GOT3 (cell line): ENCODE measurements around the gene B4GALNT4.
A peak's percentile ranks its signal among the peaks of the same experiment; 100 is the strongest.
"Not testable (repeated sequence)": the region's sequence is repeated elsewhere in the genome, so short reads cannot be mapped to it uniquely, and the experiment has no call there.

Experiments used
- DNase-seq: peaks from one replicate; lab custom pipeline; 2025; ENCODE audit warnings: mixed read lengths; lab: John Stamatoyannopoulos, UW

B4GALNT4 gene

DNA sequence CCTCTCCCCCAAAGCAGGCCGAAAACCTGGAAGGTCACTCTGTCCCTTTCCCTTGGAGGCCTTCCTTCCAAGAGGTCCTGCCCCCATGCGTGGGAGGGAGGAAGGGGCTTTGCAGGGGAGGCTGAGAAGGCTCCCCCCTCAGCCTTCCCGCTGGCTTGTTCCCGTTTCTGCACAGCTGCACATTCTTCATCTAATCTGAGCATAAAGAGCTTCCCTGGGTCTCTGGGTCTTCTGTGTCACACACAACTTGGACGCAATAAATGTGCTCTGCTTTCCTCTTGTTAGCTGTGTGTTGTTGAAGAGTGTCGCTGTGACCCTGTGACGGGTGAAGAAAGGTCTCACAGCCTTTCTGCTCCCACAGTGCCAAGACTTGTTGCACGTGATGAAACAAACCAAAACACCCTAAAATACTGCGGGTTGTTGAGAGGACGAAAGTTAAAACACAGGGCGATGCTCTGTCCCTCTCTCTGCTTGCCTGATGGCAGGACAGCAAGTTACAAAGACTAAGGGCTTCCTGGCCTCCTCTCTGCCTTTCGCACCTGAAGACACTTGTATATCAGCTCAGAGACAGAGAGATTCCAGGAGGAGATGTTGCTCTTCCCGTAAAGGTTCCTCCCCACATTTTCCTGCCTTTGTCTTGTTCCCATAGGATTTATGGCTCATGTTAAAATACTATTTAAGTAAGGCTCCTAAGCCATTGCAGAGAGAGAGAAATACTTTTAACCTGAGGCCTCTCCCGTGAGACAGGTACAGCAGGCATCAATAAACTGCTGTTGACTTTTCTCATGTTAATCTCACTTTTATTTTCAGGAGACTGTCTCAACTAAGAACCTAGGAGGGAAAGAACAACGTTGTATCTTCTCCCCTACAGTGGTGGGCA, 33.3 kb upstream of the B4GALNT4 start:
- no peak for DNase-seq

DNA sequence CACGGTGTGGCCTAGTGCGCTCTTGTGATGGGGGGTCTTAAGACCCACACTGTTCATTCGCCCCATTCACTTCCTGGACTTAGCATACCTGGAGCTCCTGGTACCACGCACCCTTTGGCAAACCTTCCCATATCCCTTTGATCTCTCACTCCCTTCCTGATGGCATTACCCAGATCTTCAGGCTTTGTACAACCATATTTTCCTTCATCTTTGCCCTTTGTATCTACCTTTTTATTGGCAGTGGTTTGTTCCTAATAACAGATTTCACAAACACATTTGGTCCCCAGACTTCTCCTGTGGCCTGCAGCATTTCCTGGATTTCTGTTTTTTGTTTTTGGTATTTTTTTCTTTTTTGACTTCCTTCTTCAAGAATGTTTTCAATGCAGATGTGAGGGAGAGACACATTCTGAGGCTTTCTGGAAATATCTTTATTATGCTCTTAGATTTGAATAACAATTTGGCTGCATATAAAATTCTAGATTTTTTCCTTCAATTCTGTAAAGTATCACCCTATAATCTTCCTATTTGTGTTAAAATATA, 32.6 kb upstream of the B4GALNT4 start:
- DNase-seq = no peak

DNA sequence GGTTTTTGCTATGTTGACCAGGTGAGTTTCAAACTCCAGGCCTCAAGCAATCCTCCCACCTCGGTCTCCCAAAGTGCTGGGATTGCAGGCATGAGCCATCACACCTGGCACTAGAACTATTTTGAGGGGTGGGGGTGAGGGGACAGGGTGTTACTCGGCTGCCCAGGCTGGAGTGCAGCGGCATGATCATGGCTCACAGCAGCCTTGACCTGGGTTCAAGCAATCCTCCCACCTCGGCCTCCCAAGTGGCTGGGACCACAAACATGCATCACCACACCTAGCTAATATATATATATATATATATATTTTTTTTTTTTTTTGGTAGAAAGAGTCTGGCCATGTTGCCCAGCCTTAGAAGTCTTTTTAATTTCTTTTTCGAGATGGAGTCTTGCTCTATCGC, 31.6 kb upstream of the B4GALNT4 start:
- no peak for DNase-seq

DNA sequence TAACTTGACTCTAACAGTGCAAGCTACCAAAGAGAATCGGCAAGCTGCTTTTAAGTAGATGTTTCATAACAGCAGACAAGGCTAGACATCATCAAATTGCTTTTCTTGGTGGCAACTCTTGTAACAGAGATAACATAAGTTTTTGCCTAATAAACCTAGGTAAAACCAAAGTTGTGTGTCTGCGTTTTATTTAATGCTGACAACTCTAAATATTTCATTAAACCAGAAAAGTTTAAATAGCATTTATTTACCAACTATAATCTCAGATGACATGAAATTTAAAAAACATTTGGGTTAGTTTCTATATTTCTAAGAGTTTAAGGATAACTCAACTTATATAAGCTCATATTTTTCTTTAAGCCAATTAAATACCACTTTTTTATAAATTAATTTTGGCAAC, 29.3 kb upstream of the B4GALNT4 start:
- no peak for DNase-seq

DNA sequence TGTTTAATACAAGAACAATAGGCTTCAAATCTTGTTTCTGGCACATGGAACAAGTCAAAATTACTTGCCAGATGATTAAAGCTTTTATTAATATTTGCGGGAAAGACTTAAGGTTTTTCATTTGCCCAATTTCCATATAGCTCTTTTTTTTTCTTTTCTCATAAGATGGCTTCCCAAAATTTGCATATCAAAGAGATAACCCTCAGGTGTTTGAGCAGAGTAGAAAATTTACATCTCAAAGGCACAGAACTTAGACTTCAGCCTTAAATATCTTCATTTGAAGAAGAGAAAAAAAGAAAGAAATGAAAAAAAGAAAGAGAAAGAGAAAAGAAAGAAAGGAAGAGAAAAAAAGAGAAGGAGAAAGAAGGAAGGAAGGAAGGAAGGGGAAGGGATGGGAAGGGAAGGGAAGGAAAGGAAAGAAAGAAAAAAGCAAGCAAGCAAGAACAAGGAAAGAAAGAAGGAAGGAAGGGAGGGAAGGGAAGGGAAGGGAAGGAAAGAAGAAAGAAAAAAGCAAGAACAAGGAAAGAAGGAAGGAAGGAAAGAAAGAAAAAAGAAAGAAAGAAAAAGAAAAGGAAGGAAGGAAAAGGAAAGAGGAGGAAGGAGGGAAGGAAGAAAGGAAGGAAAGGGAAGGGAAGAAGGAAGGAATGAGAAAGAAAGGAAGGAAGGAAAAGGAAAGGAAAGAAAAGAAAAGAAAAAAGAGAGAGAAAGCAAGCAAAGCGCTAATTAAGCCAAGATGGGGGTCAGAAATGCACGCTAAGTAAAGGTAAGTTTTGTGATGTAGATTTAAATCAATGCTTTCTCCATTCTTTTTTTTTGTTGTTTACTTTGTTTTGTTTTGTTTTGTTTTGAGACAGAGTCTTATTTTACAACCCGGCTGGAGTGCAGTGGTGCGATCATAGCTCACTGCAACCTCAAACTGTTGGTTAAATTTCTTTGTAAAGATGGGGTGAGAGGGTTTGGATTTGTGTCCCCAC, 28.5 kb upstream of the B4GALNT4 start:
- no peak for DNase-seq

DNA sequence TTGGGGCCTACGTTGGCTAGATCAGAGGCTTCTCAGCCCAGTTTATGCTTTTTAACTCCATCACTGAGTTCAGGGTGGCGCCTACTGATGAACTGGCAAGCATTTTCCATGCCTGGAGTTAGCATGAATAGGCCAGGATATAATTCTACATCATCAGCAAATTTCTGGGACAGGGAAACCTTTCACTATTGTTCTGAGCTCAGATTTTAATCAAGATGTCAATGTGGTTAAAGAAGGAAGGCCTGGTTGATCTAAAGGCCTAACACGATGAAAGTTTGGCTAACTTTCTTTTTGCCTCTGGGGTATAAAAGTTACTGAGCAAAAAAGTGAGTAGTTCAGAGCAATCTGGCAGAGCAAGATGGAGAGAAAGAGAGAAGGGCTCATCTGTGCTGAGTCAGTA, 27.0 kb upstream of the B4GALNT4 start:
- no peak for DNase-seq

DNA sequence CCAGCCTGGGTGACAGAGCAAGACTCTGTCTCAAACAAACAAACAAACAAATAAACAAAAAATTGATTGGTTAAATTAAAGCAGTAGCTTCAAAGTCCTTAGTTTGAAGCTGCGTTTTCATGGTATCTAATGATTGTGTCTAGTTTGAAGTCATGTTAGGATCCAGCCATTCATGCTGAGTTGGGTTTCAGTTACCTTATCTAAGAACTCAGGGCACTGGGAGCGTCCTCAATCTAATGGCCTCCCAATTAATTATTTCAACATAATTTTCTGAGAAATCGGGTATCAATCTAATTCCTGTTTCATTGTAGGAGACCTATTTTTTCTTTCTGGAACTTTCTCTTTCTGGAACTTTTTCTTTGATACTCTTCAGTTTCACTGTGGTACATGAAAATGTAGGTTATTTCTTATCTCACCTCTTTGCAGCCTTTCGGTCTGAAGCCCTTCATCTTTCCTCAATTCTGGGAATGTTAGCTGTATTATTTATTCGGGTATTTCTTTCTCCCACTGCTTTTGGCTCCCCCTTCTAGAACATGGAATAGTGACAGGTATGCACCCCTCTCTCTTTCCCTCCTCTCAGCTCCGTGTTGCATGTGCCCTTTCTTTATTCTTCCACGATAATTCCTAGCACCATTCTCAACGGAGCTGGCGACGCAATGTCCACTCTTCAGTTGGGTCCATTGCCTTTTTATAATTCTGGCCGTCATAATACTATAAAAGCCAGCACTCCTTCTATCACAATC, 24.3 kb upstream of the B4GALNT4 start:
- DNase-seq = no peak

DNA sequence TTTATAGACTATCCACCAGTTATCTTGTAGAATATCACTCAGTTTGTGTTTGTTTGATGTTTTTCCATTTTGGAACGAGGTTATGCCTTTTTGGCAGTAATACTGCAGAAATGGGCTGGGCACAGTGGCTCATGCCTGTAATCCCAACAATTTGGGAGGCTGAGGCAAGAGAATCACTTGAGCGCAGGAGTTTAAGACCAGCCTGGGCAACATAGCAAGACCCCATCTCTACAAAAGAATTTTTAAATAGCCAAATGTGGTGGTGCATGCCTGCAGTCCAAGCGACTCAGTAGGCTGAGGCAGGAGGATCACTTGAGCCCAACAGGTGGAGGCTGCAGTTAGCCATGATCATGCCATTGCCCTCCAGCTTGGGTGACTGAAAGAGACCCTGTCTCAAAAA, 22.8 kb upstream of the B4GALNT4 start:
- DNase-seq = no peak

DNA sequence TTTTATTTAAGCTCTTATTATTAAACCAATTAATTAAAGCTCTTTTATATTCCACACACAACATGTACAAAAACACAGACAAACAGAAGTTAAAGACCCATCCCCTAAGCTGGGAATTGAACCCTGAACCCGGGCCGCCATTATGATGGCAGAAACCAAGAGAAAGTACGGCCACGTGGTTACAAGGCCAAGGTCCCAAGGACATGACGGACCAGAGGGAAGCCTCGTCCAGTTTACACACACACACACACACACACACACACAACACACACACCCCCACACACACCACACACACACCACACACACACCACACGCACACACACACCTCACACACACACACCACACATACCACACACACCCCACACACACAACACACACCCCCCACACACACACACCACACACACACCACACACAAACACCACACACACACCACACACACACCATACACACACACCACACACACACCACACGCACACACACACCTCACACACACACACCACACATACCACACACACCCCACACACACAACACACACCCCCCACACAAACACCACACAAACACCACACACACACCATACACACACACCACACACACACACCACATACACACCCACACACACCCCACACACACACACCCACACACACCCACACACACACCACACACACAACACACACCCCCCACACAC, 19.9 kb upstream of the B4GALNT4 start:
- DNase-seq = not testable (repeated sequence)

DNA sequence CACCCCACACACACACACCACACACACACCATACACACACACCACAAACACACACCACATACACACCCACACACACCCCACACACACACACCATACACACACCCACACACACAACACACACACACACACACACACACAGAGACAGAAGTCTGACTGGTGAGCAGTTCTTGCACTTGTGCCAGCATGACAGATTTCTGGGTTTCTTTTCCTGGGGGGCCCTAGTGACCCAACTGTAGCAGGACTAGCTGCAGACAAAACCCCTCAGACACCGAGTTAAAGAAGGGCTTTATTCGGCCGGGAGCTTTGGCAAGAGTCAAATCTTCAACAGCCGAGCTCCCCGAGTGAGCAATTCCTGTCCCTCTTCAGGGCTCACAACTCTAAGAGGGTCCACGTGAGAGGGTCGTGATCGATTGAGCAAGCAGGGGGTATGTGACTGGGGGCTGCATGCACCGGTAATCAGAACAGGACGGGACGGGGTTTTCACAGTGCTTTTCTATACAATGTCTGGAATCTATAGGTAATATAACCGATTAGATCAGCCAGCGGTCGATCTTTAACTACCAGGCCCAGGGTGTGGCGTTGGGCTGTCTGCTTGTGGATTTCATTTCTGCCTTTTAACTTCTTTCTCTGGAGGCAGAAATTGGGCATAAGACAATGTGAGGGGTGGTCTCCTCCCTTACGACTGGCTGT, 19.1 kb upstream of the B4GALNT4 start:
- DNase-seq = not testable (repeated sequence)

DNA sequence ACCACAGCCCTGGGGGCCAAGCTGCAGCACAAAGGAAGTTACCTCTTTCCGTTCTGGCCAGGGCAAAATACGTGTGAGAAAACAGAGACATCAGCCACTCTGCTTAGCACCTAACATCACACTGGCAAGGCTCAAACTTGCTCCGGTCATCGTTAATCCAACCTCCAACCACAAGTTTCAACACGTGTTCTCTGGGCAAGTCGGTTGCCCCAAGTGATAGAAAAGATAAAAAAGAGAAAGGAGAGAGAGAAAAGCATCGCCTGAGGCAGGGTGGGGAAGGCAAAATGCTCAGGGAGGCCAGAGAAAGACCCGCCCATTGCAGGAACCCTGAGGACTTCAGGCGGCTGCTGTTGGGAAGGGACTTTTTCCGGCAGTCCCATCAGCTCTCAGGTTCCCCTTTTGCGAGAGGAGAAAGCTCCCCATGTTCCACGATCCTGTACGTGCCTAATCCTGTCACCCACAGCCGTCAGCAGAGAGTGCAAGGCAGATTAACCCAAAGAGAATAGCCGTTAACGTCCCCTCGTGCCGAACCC, 18.5 kb upstream of the B4GALNT4 start:
- DNase-seq = no peak

DNA sequence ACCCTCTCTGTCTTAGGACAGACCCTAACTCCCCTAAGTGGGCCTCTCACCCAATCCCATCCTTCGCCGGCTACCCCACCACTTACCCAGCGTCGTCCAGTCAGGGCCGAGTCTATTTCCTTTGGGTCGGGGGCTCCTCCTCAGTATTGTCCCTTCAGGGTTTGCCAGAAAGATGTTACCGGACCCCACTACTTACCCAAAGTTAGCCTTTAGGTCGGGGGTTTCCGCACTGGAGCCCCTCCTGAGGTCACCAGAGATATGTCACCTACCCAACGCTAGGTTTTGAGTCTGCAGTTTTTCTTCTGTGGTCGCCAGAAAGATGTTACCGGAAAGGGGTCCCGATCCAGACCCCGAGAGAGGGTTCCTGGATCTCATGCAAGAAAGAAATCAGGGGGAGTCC, 17.9 kb upstream of the B4GALNT4 start:
- no peak for DNase-seq

DNA sequence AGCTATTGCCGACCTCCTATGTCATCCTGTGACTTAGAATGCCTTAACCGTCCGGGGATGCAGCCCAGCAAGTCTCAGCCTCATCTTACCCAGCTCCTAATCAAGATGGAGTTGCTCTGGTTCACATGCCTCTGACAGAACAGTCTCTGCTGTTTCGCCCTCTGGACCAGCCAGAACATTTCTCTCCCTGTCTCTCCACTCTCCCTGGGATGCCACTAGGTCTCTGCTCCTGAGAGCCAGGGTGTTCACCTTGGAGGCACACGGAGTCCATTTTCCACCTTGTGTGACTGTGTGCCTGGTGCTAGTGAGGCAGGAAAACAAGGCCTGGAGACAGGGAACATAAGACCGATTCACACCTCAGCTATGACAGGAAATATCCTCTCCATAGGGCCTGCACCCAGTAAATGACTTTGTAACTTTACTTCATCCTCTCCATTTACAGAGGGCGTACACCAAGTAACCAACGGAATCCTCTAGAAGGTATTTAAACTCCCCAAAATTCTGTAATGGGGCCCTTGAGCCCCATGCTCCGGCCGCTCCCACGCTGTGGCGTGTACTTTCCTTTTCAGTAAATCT, 16.8 kb upstream of the B4GALNT4 start:
- no peak for DNase-seq

DNA sequence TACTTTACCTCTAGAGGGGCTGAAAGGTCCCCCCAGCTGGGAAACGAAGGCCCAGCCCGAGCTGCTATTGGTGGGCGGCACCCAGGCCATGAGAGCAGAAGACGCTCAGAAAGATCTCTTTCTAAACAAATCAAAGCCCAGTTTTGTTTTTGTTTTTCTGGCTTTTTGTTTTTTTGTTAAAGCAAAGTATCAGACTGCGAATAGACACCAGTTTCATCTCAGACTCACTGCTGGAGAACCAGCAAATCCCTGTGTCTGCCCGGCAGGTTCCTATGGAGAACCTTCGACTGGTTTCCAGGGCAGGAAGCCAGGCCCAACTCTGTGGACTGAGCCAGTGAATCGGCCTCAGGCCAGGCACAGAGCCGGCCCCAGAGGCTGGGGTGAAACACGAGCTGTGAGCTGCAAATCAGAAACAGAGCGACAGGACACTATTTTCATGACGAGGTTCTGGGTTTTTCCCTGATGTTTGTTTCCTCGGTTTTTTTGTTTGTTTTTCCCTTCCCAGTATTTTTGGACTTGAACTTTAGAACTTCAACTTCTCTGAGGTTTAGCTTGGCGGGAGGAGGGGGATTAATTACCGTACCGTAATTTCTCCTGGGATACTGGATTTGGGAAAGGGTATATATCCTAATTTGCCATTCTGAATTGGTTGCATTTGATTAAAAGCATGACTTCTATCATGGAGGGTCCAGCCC, 16.0 kb upstream of the B4GALNT4 start:
- DNase-seq = no peak

DNA sequence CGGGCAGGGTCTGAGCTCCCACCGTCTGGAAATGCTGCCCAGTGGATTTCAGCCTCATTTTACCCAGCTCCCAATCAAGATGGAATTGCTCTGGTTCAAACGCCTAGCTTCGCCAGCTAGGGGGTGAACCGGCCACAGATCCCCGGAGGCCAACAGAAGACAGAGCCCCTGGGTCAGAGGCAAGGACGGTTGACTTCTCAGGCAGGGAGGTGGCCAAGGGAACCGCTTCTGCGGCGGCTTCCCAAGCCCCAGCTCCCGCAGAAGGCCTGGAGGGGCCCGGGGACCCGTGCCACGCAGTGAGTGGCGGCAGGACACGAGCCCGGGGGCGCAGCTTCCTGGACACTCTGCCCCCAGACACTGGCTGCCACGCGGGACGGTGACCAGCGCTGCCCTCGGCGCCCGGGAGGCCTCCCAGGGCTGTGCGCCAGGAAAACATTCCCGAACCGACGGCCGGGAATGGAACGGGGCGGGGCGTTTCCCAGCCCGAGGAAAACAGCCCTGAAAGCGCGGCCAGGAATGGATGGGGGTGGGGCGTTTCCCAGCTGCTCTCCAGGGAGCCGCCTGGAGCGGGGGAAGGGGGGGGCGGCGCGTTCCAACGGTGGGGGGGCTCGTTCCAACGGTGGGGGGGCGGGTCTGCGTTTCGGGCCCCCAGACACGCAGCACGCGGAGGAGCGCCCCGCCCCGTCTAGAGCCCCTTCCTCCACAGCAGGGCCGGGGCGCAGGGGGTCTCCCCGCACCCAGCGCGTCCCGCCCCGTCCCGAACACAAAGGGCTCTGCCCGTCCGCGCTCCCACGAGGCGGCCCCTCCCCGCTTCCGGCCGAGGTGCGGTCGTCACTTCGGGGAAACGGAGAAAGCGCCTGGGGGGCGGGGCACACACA, 13.5 kb upstream of the B4GALNT4 start:
- peak; percentile 55 for DNase-seq

DNA sequence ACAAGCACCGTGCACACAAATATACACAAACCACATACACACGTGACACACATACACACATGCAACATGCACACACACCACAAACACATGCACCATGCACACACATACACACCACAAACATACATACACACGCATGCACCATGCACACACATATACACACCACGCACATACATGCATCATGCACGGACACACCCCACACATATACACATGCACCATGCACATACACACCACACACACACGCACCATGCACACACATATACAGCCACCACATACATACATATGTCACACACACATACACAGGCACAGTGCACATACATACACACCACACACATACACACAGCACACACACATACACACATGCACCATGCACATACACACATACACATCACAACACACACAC, 12.7 kb upstream of the B4GALNT4 start:
- no peak for DNase-seq

DNA sequence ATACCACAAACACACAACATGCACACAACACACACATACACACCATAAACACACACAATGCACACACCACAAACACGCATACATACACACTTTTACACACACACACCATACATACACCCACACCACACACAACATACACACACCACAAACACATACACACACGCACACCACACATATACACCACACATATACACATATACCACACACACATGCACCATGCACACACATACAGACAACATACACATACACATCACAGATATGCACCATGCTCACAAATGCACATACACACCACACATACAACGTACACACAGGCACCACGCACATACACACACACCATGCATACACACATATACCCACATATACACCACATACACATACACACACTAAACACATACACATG, 11.7 kb upstream of the B4GALNT4 start:
- no peak for DNase-seq

DNA sequence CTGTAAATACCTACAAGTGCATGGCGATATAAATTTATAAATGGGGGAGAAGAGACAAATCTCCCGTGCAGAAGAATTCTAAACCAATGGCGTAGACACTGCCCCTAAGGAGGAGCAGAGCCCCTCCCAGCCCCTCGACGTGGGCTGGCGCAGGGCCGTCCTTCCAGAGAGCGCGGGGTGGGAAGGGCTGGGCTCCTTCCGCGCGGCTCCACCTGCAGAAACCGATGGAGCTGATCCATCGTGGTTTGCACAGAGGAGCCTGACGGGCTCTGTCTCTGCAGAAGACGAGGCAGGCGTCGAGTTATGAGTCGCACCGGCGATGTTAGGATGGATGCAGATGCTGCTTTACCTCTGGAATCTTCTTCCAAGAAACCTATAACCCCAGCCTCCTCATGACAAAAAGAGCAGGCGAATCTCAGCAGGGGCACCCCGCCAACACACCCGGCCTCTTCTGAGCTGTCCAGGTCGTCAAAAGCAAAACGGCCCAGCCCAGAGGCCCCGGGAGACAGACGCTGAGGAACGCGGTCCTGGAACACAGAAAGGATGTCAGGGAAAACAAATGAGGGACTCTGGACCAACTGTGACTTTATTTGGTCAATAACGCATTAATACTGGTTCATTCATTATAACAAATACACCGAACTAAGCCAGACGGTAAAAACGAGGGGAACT, 11.0 kb upstream of the B4GALNT4 start:
- DNase-seq = no peak
